GM21367 (cell line): ENCODE results near the gene PDSS2.
"Not testable (repeated sequence)": the region's sequence is repeated elsewhere in the genome, so short reads cannot be mapped to it uniquely, and the experiment has no call there.

Source experiments
- ATAC-seq: cut with Tn5 transposase; IDR thresholded peaks from one replicate; pipeline ENCODE4 v1.9.1; 2021; ENCODE audit not compliant: unreplicated experiment

Gene PDSS2

GRCh38 chr6:107186047-107186446, 273.3 kb downstream of the PDSS2 start:
- ATAC-seq = no peak

- ATAC-seq = no peak
Measured at GRCh38 chr6:107185391-107185970, 273.9 kb downstream of the PDSS2 start.

GRCh38 chr6:107184435-107184834, 274.9 kb downstream of the PDSS2 start:
- no peak for ATAC-seq

GRCh38 chr6:107180099-107180498, 279.3 kb downstream of the PDSS2 start:
- no peak for ATAC-seq

- ATAC-seq = no peak
Measured at GRCh38 chr6:107179004-107179403, 280.4 kb downstream of the PDSS2 start.

- no peak for ATAC-seq
Measured at GRCh38 chr6:107173779-107174178, 285.6 kb downstream of the PDSS2 start.

- no peak for ATAC-seq
Measured at GRCh38 chr6:107171513-107171912, 287.9 kb downstream of the PDSS2 start.

- not testable (repeated sequence) for ATAC-seq
Measured at GRCh38 chr6:107164299-107164698, 295.1 kb downstream of the PDSS2 start.

GRCh38 chr6:107161521-107161920, 297.8 kb downstream of the PDSS2 start:
- no peak for ATAC-seq

- no peak for ATAC-seq
Measured at GRCh38 chr6:107156617-107157016, 302.7 kb downstream of the PDSS2 start.

GRCh38 chr6:107154801-107155160, 304.6 kb downstream of the PDSS2 start:
- ATAC-seq = no peak

GRCh38 chr6:107154131-107154800, 305.1 kb downstream of the PDSS2 start:
- no peak for ATAC-seq

GRCh38 chr6:107152638-107153430, 306.5 kb downstream of the PDSS2 start:
- ATAC-seq = no peak

GRCh38 chr6:107144666-107145065, 314.7 kb downstream of the PDSS2 start:
- ATAC-seq = no peak

- ATAC-seq = no peak
Measured at GRCh38 chr6:107144014-107144413, 315.4 kb downstream of the PDSS2 start.

- no peak for ATAC-seq
Measured at GRCh38 chr6:107140581-107140980, 318.8 kb downstream of the PDSS2 start.

- ATAC-seq = not testable (repeated sequence)
Measured at GRCh38 chr6:107136324-107136723, 323.0 kb downstream of the PDSS2 start.

GRCh38 chr6:107135048-107135680, 324.2 kb downstream of the PDSS2 start:
- not testable (repeated sequence) for ATAC-seq

- ATAC-seq = no peak
Measured at GRCh38 chr6:107132330-107132954, 326.9 kb downstream of the PDSS2 start.

- no peak for ATAC-seq
Measured at GRCh38 chr6:107129370-107129925, 329.9 kb downstream of the PDSS2 start.

- ATAC-seq = no peak
Measured at GRCh38 chr6:107128577-107128976, 330.8 kb downstream of the PDSS2 start.
